CD4-positive, alpha-beta T cell (primary cell): ENCODE data around the gene GGT7. TPM values are rescaled to one million over a fixed set of nuclear protein-coding genes. Genes with fewer than 3 reads are reported as not detected.

Experiments used
- ATAC-seq: fragments of 200-7000 bp; cut with Tn5 transposase; one replicate; pipeline ENCODE4 v1.10.0; 2022; ENCODE audit warnings: mild to moderate bottlenecking; ENCODE audit not compliant: poor library complexity
- CTCF ChIA-PET: fragments of 350-600 bp; sonication (Branson Sonifier 250); formaldehyde crosslinking; loops from one replicate; lab custom pipeline; 2021; ENCODE audit warnings: antibody characterized with exemption, inconsistent platforms; lab: Charles Lee
- POLR2A ChIA-PET: fragments of 350-600 bp; sonication (Branson Sonifier 250); formaldehyde crosslinking; loops from one replicate; lab custom pipeline; 2021; ENCODE audit warnings: antibody characterized with exemption, inconsistent platforms; lab: Charles Lee
- DNase-seq, 14 experiments: peaks; one replicate each; pipeline ENCODE4 v3.0.0-alpha.2; 2013 to 2020; ENCODE audit warnings: mixed read lengths in 2 of 14
- H3K27ac ChIP-seq, 2 donors: one replicate each; pipeline versions ENCODE4 v1.5.1 to v1.7.0; 2013; ENCODE audit warnings: low read length in 2 of 2, low read depth in 1 of 2, mild to moderate bottlenecking in 1 of 2
- H3K27me3 ChIP-seq, 2 experiments: 1 replicate in 1 of 2; 2 replicates in 1 of 2; pipeline versions ENCODE4 v1.6.1 to v1.7.0; 2013; ENCODE audit warnings: low read length in 2 of 2, control low read depth in 1 of 2, mild to moderate bottlenecking in 1 of 2, moderate library complexity in 1 of 2; ENCODE audit not compliant: insufficient read depth in 2 of 2, control insufficient read depth in 1 of 2
- H3K36me3 ChIP-seq: one replicate; pipeline ENCODE4 v1.6.1; 2013; ENCODE audit warnings: low read length, control low read depth; ENCODE audit not compliant: insufficient read depth
- H3K4me1 ChIP-seq: one replicate; pipeline ENCODE4 v1.6.1; 2013; ENCODE audit warnings: low read length, control low read depth; ENCODE audit not compliant: insufficient read depth
- H3K4me3 ChIP-seq: one replicate; pipeline ENCODE4 v1.5.1; 2013; ENCODE audit warnings: mild to moderate bottlenecking, low read length, moderate library complexity
- H3K9me3 ChIP-seq, 2 experiments: 1 replicate in 1 of 2; 2 replicates in 1 of 2; pipeline versions ENCODE4 v1.6.1 to v1.7.0; 2013; ENCODE audit warnings: low read length in 2 of 2, mild to moderate bottlenecking in 2 of 2, control low read depth in 1 of 2, moderate library complexity in 1 of 2; ENCODE audit not compliant: control insufficient read depth in 1 of 2, insufficient read depth in 1 of 2
- H3K27ac Mint-ChIP-seq: one replicate; pipeline ENCODE4 v1.8.0; 2020; ENCODE audit warnings: mixed read lengths
- H3K27me3 Mint-ChIP-seq: one replicate; pipeline ENCODE4 v1.8.0; 2021; ENCODE audit warnings: mixed read lengths
- H3K36me3 Mint-ChIP-seq: one replicate; pipeline ENCODE4 v1.8.0; 2021; ENCODE audit warnings: low read depth, mixed read lengths
- H3K4me1 Mint-ChIP-seq: one replicate; pipeline ENCODE4 v1.8.0; 2021; ENCODE audit warnings: low read depth, mixed read lengths
- H3K4me3 Mint-ChIP-seq: one replicate; pipeline ENCODE4 v1.8.0; 2020; ENCODE audit warnings: mild to moderate bottlenecking, mixed read lengths
- H3K9me3 Mint-ChIP-seq: one replicate; pipeline ENCODE4 v1.8.0; 2020; ENCODE audit warnings: mixed read lengths
- intact Hi-C, 2 experiments: fragments of 100-400 bp; cut with DNase I in 1 of 2; cut with micrococcal nuclease in 1 of 2; formaldehyde crosslinking; loops; one replicate each; pipeline versions ENCODE4 v1.15.1 to v1.9.0; 2023 to 2025; cut with DNase I, micrococcal nuclease
- total RNA-seq, 174 experiments: library from RNA in 2 of 174; stranded (reverse) in 2 of 174; gene quantifications; one replicate each; pipeline ENCODE4 v1.2.3 and lab custom pipeline; 2021 to 2026
- TF ChIP-seq, protein P1 (sequence below): fragments of 200-600 bp; IDR thresholded peaks from one replicate; pipeline ENCODE4 v1.8.0; 2022; ENCODE audit warnings: antibody characterized with exemption, mild to moderate bottlenecking

The GGT7 gene
- total RNA-seq, 2 experiments from 2014 or later, result 32.4 to 32.6 TPM

DNA sequence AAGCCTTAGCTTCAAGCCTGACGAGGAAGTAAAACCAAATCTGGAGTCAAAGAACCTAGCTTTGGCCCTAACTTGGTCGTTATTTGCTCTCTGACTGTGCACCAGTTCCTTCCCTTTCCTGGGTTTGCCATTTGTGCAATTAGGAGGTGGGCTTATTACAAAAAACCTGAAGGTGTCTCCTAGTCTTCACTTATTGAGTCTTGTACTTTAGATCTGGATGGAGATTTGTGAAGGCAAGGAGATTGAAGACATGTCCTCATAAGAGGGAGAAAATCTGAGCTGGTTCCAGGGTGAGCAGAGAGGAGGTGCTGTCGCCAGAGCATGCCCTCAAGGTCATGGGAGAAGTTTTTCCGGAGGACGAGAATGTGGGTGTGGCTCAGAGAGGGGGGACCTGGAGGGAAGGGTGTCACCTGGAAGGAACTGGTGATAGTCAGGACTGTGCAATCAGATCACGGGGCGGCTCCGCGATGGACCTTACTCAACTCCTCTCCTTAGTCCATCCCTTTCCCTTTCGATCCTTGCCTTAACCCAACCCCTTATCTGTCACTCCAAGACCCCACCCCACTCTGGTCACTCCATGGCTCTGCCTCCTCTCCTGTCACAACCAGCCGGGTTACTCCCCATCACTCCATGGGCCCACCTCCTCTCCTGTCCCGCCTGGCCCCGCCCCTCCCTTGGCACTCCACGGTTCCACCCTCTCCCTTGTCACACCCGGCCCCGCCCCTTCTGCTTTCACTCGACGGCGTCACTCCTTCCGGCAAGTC is 3.2 kb upstream of the GGT7 start:
- ChIA-PET CTCF (interaction anchor here (0.5 to 2.7 kb wide), 4 partner anchors 28 to 80 kb away, joined by 3 to 21 read pairs (median 6); partner anchors contain the start of genes GSS and MYH7B), POLR2A (interaction anchor here (0.8 to 1.5 kb wide), 8 partner anchors 11 to 359 kb away, joined by 3 to 4 read pairs (median 4); partner anchors contain the start of genes DYNLRB1, EDEM2, GSS and MYH7B)
- intact Hi-C loops, result loop anchor here (1.0 to 10.0 kb wide), 7 partner anchors 79 to 881 kb away; partner anchors contain the start of genes AHCY (in 1 of the 2), DYNLRB1 (in 1 of the 2), ERGIC3 (in 1 of the 2) and GSS (in 1 of the 2)
- H3K27me3 ChIP-seq, result no peaks in the 10 kb centered on the region
- no peaks in the 10 kb centered on the region for H3K9me3 ChIP-seq
- Mint-ChIP-seq H3K36me3 (peaks cover 3% of the 10 kb centered on the region), H3K27me3 (no peaks in the 10 kb centered on the region), H3K9me3 (no peaks in the 10 kb centered on the region), H3K4me1 (peaks cover 72% of the 10 kb centered on the region), H3K27ac (peak overlapping the region; percentile 81), H3K4me3 (peak overlapping the region; percentile 90)
- ATAC-seq, result peak; percentile 72
- H3K4me3 ChIP-seq, result peak overlapping the region; percentile 70
- peaks cover 55% of the 10 kb centered on the region for H3K4me1 ChIP-seq
- TF ChIP-seq, protein P1, sequence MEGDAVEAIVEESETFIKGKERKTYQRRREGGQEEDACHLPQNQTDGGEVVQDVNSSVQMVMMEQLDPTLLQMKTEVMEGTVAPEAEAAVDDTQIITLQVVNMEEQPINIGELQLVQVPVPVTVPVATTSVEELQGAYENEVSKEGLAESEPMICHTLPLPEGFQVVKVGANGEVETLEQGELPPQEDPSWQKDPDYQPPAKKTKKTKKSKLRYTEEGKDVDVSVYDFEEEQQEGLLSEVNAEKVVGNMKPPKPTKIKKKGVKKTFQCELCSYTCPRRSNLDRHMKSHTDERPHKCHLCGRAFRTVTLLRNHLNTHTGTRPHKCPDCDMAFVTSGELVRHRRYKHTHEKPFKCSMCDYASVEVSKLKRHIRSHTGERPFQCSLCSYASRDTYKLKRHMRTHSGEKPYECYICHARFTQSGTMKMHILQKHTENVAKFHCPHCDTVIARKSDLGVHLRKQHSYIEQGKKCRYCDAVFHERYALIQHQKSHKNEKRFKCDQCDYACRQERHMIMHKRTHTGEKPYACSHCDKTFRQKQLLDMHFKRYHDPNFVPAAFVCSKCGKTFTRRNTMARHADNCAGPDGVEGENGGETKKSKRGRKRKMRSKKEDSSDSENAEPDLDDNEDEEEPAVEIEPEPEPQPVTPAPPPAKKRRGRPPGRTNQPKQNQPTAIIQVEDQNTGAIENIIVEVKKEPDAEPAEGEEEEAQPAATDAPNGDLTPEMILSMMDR, result no peak
- peak overlapping the region; percentile 11 to 42 for H3K27ac ChIP-seq
- peak in 3 of 14 experiments; percentile 93 to 96 (median 94) for DNase-seq
- H3K36me3 ChIP-seq, result no peaks in the 10 kb centered on the region

GRCh38 chr20:34874094-34874654 is 1.5 kb upstream of the GGT7 start:
- Histone ChIP-seq H3K4me3 (no peak overlapping the region), H3K9me3 (no peaks in the 10 kb centered on the region), H3K36me3 (no peaks in the 10 kb centered on the region), H3K4me1 (peaks cover 55% of the 10 kb centered on the region), H3K27ac (no peak overlapping the region), H3K27me3 (no peaks in the 10 kb centered on the region)
- H3K4me1 Mint-ChIP-seq, result peaks cover 84% of the 10 kb centered on the region
- peak overlapping the region; percentile 55 for H3K27ac Mint-ChIP-seq
- TF ChIP-seq, protein P1, result peak; percentile 68
- DNase-seq, result peak in 13 of 14 experiments; percentile 14 to 74 (median 36)
- ATAC-seq, result no peak
- peak overlapping the region; percentile 90 for H3K4me3 Mint-ChIP-seq
- ChIA-PET CTCF (interaction anchor here (0.5 to 2.7 kb wide), 7 partner anchors 9 to 1153 kb away, joined by 3 to 21 read pairs (median 5); partner anchors contain the start of genes GSS and MYH7B), POLR2A (interaction anchor here (0.8 to 2.8 kb wide), 3 partner anchors 48 to 219 kb away, joined by 3 to 13 read pairs (median 4); partner anchors contain the start of genes GSS, MYH7B and TRPC4AP)
- intact Hi-C loops, result loop anchor here (1.0 to 10.0 kb wide), 7 partner anchors 87 to 879 kb away; partner anchors contain the start of genes DYNLRB1 (in 1 of the 2), EDEM2 (in 1 of the 2), MMP24OS (in 1 of the 2) and RALY (in 1 of the 2)
- H3K36me3 Mint-ChIP-seq, result peaks cover 3% of the 10 kb centered on the region
- H3K9me3 Mint-ChIP-seq, result no peaks in the 10 kb centered on the region
- no peaks in the 10 kb centered on the region for H3K27me3 Mint-ChIP-seq

DNA sequence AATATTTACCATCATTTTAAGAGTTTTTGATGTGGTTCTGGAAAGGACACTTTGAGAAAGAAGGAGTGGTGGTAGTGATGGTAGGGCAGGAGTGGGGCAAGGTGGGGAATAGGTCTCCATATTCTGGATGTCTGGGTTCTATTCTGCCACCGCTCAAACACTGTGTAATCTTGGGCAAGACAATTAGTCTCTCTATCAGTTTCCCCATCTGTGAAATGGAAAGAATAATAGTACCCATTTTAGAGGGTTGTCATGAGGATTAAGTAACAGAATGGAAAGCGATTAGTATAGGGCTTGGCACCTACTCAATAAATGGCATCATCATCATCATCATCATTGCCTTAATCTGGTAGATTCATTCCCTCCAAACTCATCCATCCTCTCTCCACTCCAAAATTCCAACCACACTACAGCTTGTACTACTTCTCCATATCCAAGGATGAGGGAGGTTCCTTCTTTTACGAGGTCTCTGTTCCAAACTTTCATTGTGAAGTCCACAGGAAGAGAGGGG is 982 bp upstream of the GGT7 start:
- ATAC-seq, result no peak
- peaks cover 55% of the 10 kb centered on the region for H3K4me1 ChIP-seq
- CTCF ChIA-PET, result interaction anchor here (0.8 to 2.8 kb wide), 6 partner anchors 9 to 88 kb away, joined by 3 to 21 read pairs (median 6); partner anchors contain the start of genes GSS and MYH7B

More for the DNA sequence above, 982 bp upstream of the GGT7 start:
- H3K9me3 Mint-ChIP-seq, result no peaks in the 10 kb centered on the region
- no peaks in the 10 kb centered on the region for H3K9me3 ChIP-seq
- H3K4me1 Mint-ChIP-seq, result peaks cover 81% of the 10 kb centered on the region
- H3K36me3 ChIP-seq, result no peaks in the 10 kb centered on the region
- H3K36me3 Mint-ChIP-seq, result peaks cover 3% of the 10 kb centered on the region
- peak overlapping the region; percentile 61 for H3K4me3 ChIP-seq
- H3K27ac ChIP-seq, result no peak overlapping the region
- peak overlapping the region; percentile 90 for H3K4me3 Mint-ChIP-seq
- POLR2A ChIA-PET, result interaction anchor here (1.0 to 2.8 kb wide), 4 partner anchors 8 to 219 kb away, joined by 3 to 13 read pairs (median 4); partner anchors contain the start of genes GSS, MYH7B and TRPC4AP
- H3K27ac Mint-ChIP-seq, result peak overlapping the region; percentile 55
- TF ChIP-seq, protein P1, result no peak
- H3K27me3 Mint-ChIP-seq, result no peaks in the 10 kb centered on the region
- DNase-seq, result no peak
- intact Hi-C loops, result loop anchor here (1.0 to 10.0 kb wide), 10 partner anchors 49 to 879 kb away; partner anchors contain the start of genes TRPC4AP (in 2 of the 2), DYNLRB1 (in 1 of the 2), EDEM2 (in 1 of the 2) and GSS (in 1 of the 2)
- no peaks in the 10 kb centered on the region for H3K27me3 ChIP-seq
